Amniotic stem cell (primary cell): Measurements from ENCODE around the gene SAMD13.

Experiments
- DNase-seq: peaks from one replicate; lab custom pipeline; 2025; lab: John Stamatoyannopoulos, UW

SAMD13 gene

DNA sequence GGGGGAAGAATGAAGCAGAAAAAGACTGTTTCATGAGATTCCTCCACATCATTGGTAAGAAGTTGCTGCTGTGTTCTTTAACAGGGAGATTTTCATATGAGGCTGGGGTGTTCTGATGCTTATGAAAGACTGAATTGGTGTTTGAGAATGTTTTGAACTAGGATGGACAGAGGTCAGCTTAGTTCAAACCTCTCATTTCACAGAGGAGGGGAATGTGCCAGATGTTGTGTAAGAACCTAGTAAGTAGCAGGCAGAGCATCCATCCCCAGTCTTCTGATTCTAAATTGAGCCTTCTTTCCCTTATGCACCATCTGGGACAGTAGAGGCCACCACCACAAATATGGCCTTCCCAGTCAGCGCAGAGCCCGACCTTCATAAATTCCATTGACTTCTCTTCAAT lies 43.7 kb downstream of the SAMD13 start:
- DNase-seq = no peak

DNA sequence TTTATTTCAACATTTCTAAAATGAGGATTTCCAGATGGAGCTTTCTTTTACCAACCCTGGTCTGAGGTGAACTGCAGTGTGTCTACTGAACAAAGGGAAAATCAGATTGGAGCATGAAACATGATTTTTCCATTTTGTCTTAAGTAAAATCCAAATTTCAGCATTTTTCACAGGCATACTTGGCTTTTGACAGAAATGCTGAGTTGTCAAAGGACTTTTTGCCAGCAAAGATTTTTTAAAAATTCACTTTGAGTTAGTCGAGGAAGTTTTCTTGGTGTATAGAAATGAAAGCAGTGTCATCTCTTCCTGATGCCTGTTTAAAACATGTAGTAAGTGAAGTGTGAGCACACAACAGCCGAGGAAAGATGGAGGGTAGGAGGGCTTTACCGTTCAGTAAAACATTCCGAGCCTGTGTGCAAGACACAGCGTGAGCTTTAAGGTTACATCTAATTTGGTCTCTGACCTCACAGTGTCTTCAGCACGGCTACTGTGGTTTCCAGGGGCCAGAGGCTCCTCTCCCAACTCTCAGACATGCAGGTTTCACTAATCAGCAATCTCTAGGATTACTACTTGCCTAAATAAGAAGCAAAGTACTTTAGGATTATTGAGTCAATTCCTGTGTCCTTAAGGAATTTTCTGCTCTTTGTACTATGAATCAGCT lies 45.9 kb downstream of the SAMD13 start:
- no peak for DNase-seq

DNA sequence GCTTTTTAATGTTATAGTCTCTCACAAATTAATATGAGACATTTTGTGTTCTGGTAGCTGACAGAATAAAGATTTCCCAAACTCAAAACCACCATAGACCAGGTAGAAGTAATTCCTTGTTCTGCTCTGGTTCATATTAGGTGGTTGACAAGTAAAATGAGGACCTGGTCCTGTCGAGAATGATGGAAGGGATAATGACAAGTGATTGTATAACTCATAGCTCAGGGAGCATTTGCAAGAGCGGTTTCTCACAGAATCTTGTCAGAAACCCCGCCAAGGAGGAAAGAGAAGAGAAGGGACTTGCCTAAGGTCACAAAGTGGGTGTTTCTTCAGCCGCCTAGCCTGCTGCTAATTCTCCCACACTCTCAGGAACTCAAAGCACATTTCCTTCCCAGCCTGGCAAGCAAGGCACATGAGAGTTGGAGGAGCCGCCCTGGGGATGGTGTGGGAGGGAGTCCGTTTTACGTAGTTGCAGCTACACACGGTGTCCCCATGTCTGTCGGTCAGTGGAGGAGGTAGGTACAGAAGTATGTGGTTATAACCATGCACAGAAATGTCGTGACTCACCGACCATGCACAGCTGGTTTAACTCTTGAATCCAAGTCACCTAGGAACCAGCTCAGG lies 46.5 kb downstream of the SAMD13 start:
- DNase-seq = no peak

DNA sequence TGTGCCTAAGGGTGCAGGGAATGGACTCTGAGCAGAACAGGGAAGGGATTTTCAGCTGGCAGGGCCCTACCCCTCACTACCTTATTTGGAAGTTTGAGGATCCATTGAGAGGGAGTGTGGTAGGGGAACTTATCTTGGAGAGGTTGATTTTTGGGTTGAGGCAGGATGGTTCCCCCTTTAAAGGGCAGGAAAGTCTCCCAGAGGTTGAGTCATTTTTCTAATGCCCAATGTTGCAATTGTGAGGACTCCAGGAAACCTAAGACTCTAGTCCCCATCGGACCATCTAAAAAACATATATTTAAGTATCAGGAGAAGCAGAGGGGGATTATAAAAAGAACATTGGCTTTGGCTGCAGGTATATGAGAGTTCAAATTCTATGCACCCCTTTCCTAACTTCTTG lies 47.3 kb downstream of the SAMD13 start:
- DNase-seq = no peak

DNA sequence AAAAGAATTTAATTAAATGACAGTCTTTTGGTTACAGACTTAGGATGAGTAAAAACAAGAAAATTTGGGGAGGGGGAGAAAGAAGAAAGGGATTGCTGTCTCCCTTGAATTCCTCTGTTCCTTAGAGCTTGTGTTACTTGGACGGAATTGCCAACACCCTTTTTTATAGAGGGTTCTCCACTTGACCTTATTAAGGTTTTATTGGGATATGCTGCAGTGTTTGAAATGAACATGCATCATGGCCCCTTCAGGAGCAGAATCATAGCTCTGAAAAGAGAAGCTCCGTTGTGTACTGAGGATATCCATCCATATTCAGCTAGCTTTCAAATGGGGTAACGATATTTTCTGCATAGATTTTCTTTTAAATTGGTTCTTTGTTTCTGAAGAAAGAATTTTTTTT lies 48.6 kb downstream of the SAMD13 start:
- no peak for DNase-seq

DNA sequence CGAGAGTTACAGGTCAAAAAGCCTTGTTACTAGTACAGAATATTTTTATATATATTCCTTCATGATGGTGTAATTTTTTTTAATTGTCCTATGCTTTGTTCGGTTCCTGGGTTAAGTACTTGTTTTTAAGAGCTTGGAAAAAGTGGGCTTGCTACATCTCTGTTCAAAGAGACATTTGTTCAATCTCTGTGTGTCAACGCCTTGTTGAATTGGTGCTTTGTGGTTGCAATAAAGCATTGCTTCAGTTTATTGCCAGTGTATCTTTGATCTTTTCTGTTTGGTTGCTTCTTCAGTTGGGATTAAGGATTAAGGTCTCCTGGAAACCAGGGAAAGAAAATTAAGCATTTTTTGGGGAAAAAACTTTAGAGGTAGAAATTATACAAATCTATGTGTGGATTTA lies 49.0 kb downstream of the SAMD13 start:
- no peak for DNase-seq

DNA sequence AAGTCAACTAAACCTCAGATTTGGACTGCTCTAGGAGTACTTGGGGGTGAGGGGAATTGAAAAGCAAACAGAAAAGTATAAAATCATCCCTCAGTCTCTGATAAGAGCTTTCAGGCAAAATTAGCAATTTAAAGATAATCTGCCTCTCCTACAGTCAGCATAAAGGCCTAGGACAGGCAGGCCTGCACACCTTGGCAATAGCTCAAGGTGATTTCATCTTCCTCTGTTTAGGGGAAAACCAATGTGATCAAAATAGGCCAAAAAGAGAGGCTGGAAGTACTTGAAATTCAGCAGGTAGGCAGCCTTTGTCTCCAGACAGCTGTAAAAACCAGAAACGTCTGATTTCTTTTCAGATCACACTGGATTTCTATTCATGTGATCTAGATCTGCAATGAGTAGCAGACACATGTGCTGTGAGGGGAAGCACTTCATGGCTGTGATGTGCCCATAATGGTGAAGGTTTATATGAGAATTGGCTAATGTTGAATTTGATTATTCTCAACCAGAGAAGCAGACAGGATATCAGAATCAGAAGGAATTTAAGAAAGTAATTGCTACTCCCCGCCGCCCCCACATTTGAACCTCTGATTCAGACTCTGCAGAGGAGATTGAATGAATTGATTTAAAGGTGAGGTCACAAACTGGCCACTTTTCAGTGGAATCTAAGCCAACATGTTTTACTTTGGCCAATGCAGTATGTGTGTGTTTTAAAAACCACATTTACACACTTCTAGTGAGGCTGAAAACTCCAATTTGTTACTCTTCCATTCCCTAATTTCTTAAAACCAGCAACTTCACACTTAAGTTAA lies 51.0 kb downstream of the SAMD13 start:
- no peak for DNase-seq

DNA sequence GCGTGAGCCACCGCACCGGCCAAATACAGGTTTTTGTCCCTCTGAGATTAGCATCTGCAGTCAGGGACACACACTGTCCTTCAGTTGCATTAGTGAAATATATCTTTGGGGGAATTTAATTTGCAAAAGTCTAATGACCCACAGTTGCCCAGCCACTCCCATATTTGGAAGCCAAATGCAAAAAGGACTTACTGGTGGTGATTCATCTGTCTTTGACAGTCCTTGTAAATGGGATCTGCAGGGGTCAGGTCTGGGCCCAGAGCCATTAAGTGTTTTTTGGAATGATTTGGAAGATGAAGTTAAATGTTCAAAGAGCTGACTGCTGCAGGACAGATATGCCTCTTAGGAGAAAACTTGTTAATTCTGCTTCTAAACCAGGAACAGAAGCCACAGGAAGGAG lies 52.2 kb downstream of the SAMD13 start:
- no peak for DNase-seq

DNA sequence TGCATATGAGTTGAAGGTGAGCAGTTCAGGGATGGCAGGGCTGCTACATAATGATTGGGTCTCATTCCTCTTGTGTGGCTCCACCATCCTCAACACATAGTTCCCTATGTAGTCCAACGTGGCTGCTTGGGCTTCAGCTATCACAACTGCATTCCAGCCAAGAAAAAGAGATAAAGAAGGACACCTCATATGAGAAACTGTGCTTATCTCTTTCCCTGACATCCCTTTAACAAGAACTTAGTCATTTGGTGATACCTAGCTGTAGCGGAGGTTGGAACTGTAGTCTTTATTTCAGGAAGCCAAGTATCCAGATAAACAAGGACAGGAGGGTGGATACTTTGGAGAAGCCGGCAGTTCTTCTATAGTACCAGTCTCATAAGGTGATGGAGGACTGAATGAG lies 54.0 kb downstream of the SAMD13 start:
- no peak for DNase-seq

DNA sequence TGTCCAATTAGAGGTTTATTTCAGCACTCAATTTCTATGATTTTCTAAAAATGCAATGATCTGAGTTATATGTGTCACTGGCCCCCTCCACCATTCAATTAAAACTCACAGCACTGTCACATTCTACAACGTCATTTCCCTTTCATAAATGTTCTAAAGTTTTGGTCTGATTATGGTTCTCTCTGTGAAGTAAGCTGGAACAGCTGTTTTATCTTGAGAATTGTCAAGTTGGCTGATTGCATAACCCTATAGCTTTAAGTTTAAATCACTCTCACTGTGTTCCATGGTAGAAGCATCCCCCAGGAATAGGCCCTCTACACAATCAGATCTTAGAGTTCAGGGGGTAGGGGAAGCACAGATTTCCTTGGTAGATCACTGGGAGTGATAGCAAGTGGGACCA lies 55.4 kb downstream of the SAMD13 start:
- no peak for DNase-seq

DNA sequence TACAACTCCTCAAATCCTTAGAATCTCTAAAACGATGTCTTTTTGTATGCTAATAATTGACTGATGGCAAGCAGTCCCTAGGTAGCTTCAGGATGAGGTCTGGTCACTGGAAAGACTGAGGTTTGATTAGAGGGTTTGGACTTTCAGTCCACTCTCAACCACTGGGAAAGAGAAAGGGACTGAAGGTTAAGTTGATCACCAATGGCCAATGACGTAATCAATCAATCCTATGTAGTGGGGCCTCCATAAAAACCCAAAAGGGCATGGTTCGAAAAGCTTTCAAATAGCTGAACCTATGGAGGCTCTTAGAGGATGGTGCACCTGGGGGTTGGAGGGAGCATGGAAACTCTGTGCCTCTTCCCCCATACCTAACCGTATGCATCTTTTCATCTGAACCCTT lies 57.2 kb downstream of the SAMD13 start:
- DNase-seq = no peak

DNA sequence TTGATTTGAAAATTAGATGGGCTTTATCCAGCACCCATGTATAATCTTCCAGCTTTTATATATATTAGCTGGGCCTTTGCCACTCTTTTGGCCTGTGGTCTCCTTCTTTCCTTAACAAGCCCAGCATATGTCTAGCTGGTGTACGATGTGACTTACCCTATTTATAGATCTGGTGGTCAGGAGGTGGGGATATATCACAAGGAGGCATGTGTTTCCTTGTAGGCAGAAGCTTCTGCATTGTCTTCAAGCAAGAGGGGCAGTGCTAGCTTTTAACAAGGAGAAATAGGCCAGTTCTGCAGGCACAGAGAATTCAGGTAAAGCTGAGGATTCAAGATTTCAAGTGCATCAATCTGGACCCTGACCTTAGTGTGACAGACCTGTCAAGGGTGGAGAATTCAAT lies 58.8 kb downstream of the SAMD13 start:
- DNase-seq = no peak

DNA sequence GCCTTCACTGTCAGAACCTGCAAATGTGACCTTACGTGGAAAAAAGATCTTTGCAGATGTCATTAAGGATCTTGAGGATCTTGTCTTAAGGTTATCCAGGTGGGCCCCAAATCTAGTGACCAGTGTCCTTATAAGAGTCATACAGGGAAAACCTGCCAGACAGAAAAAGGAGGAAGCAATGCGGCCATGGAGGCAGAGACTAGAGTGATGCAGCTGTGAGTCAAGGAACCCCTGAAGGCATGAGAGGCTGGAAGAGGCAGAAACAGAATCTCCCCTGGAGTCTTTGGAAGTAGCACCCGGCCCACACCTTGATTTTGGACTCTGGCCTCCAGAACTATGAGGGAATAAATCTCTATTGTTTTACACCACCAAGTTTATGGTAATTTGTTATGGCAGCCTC lies 60.3 kb downstream of the SAMD13 start:
- no peak for DNase-seq

DNA sequence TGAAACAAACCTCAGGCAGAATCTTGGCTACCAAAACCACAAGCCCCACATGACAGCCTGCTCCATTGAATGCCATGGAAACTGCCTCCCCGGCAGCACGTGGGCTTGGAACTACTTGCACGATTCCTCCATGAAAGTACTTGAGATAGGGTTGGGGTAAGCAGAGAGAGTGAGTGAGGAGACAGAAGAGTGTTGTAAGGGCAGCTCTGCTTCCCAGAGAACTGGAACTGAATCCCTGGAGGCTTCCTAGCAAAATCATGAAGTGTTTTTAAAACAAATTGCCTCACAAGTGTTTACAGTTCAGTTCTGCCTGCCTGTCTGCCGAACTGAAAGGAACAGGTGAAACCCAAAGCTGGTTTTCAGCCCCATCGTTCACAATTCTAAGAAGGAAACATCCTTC lies 61.5 kb downstream of the SAMD13 start:
- no peak for DNase-seq

DNA sequence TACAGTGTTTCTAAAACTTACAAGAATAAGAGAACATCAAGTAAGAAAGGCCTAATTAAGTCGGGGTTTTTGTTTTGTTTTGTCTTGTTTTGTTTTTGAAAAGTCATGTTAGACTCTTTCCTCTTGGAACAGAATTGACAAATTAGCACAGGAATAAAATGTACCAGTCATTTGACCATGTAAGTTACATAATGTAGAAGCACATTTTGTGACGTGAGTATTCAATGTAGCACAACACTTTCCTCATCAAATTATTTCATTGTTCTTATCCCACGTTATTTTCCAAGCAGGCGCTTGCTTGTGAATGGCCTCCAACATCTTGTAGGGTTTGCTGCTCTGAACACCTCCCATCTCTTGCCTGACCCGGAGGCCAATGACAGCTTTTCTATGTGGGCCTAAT lies 62.1 kb downstream of the SAMD13 start:
- no peak for DNase-seq

DNA sequence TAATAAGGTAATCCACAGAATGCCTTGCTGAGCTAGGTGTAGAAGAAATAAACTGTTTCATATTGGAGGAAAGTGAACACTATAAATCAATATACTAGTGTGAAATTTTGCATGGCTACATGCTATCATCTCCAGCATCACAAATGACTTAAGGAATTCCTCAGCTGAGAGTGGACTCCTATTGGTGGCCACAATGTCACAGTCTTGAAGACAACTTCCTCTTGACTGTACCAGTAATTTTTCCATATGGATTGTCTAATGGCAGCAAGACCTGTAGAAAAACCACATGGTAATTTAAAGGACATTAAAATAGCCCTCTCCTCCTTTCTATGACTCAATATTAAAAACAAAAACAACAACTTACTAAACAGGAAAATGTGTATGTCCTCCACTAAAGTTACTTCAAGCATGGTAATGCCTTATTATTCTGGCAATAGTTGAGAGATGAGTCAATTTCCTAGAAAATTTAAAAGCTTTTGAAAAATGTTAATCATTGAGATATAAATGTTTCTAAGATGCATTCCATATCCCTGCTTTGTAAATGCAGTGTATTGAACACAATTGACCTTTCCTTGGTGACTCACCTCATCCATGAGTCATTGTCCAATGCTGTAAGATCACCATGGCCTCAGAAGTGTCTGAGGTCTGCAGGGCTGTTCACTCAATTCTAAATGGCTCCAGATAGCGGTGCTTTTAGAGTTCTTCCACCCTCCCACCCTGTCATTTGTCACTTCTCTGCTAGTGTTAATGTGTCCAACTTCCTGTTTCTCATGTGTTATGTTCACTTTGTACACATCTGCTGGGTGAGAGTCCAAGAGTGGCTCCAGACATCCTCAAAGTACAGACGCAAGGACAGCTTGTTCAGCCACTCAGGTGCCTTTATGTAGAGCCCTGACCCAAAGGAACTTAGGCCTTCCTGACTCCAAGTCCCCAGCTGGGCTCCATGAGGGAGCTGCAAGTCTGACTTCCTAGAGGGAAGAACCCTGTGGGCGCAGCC lies 64.0 kb downstream of the SAMD13 start:
- DNase-seq = peak; percentile 87

DNA sequence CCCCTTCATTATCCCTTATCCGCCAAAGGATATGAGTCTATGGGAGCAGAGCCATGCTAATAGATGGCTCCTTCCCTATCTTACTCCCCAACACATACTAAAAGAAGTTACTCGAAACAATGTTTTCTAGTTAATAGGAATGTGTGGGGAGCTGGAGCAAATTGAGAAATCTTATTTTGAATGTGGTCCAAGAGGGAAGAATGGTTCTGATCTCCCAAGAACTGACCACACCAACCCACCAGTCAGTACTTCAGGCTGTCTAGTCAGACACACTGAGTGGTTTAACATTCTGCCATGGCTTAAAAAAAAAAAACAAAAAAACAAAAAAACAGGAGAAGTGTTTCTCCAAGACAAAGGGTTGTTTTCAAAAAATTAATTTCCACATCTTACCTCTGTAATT lies 65.3 kb downstream of the SAMD13 start:
- no peak for DNase-seq

DNA sequence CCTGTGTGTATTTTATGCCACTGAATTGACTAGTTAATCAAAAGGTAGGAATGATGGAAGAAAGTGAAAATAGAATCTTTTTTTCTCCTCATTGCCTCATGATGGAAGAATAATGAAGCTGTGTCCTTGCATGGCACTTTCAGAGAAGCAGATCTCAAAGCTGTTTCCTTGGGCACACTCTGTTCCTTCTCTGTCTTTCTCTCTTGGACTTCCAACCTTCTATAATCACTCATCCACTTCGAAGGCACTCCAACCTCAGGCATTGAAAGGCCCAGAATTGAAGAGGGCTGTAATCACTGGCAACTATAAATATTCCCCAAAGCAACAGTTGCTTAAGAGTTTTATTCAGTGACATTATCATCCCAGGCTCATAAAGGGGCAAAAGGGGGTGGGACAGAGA lies 65.7 kb downstream of the SAMD13 start:
- no peak for DNase-seq

DNA sequence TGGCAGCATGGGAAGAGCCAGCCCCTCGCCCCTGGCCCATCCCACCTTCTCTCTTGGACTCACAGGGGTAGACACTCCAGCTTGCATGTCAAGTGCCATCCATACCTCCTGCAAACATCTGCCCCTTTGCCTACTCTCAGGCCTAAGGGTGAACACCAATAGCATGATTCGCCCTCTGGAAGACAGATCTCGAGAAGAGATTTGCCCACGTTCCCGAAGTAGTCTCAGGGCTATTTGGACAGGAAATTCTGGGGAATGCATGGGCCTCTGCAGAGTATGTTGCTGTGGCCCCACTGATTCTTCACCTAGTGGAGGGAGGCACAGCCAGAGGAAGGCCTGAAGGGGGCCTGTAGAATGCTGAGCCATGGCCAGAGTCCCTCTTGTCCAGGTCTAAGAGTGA lies 66.9 kb downstream of the SAMD13 start:
- DNase-seq = no peak

DNA sequence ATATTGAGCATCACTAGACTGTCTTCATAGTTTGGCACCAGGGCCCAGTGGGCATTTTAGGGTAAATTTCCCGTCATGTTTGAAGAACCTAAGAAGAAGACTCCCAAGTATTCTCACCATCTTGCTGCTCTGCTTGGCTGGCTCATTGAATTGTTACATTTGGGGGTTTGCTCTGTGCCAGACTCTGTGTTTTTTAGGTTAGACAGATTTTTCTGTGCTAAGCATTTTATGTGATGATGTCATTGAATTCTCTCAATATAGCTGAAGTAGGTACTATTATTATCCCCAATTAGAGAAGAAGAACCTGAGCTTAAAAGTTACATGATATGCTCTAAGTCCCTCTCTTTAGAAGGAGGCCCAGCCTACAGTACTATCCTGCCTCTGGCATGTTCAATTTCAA lies 68.8 kb downstream of the SAMD13 start:
- DNase-seq = no peak

DNA sequence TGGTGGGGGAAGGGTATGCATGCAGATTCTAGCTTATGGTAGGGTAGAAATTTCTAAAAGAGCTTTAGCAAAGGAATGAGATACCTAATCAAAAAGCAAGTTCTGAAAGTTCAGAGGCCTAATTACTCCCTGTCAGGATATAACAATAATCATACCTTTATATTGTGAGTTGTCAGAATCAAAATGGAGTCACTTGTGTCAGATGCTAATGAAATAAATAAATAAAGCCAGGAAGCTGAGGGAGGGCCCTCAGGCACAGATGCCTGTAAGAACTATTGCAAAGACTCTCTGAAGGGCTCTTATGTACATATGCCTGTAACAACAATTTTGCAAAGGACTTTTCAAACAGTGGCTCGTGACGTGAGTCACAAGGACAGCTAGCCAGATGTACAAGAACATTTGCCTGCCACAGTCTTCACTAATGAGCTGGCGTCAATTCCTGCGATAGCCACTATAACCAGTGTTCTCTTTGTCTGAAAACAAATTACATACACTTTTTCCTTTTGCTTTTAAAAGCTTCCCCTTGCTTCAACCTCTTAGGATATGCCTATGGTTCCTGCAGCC lies 69.4 kb downstream of the SAMD13 start:
- no peak for DNase-seq
